ENCODE measurements around the gene C22orf31.

Gene C22orf31

GRCh38 chr22:29078869-29079207 lies 17.2 kb upstream of the C22orf31 start:
- TF ChIP-seq EZH2phosphoT487 (IDR thresholded peaks at IDR 0.05; ENCODE audit: low read length) (no peak), EZH2 (optimal IDR thresholded peaks at IDR 0.05; ENCODE audit: low read depth, low read length) (no peak), CTCF (IDR thresholded peaks at IDR 0.05; ENCODE audit: low read length) (no peak)
- Histone ChIP-seq H3K36me3 (replicated peaks; ENCODE audit: insufficient read depth, low read length) (no peaks in the 10 kb centered on the region), H3K4me1 (ENCODE audit: low read length) (no peaks in the 10 kb centered on the region), H3K9me2 (replicated peaks; ENCODE audit: insufficient read depth, low read length) (no peaks in the 10 kb centered on the region), H3K27me3 (replicated peaks; ENCODE audit: insufficient read depth, low read length) (no peaks in the 10 kb centered on the region), H3K9me3 (replicated peaks; ENCODE audit: insufficient read depth, low read length) (no peaks in the 10 kb centered on the region), H3F3A (ENCODE audit: insufficient read depth, low read length) (no peaks in the 10 kb centered on the region), H3K79me2 (ENCODE audit: low read length) (no peaks in the 10 kb centered on the region), H4K20me1 (ENCODE audit: insufficient read depth, low read length) (no peaks in the 10 kb centered on the region), H3K9ac (ENCODE audit: low read length) (no peak overlapping the region), H3K4me3 (ENCODE audit: low read length) (no peak overlapping the region), H2AFZ (ENCODE audit: low read length) (no peak overlapping the region), H3K4me2 (ENCODE audit: low read depth, low read length) (no peak overlapping the region), H3K27ac (ENCODE audit: low read length) (no peak overlapping the region)
- DNase-seq: no peak

GRCh38 chr22:29078036-29078868 lies 16.6 kb upstream of the C22orf31 start:
- no peaks in the 10 kb centered on the region for H3K79me2 ChIP-seq (ENCODE audit: low read length)
- no peaks in the 10 kb centered on the region for H3F3A ChIP-seq (ENCODE audit: insufficient read depth, low read length)
- H3K4me3 ChIP-seq (ENCODE audit: low read length): no peak overlapping the region
- H4K20me1 ChIP-seq (ENCODE audit: insufficient read depth, low read length): no peaks in the 10 kb centered on the region
- H3K4me2 ChIP-seq (ENCODE audit: low read depth, low read length): no peak overlapping the region
- H2AFZ ChIP-seq (ENCODE audit: low read length): no peak overlapping the region
- DNase-seq: no peak
- no peaks in the 10 kb centered on the region for H3K9me2 ChIP-seq (replicated peaks; ENCODE audit: insufficient read depth, low read length)
- no peaks in the 10 kb centered on the region for H3K27me3 ChIP-seq (replicated peaks; ENCODE audit: insufficient read depth, low read length)
- H3K9me3 ChIP-seq (replicated peaks; ENCODE audit: insufficient read depth, low read length): no peaks in the 10 kb centered on the region
- H3K9ac ChIP-seq (ENCODE audit: low read length): no peak overlapping the region
- H3K36me3 ChIP-seq (replicated peaks; ENCODE audit: insufficient read depth, low read length): no peaks in the 10 kb centered on the region
- H3K4me1 ChIP-seq (ENCODE audit: low read length): no peaks in the 10 kb centered on the region
- TF ChIP-seq EZH2 (optimal IDR thresholded peaks at IDR 0.05; ENCODE audit: low read depth, low read length) (no peak), CTCF (IDR thresholded peaks at IDR 0.05; ENCODE audit: low read length) (no peak)
- H3K27ac ChIP-seq (ENCODE audit: low read length): no peak overlapping the region

GRCh38 chr22:29074276-29074772 lies 12.7 kb upstream of the C22orf31 start:
- Histone ChIP-seq H3K9ac (ENCODE audit: low read length) (no peak overlapping the region), H3K9me3 (replicated peaks; ENCODE audit: insufficient read depth, low read length) (no peaks in the 10 kb centered on the region), H2AFZ (ENCODE audit: low read length) (no peak overlapping the region), H3K27ac (ENCODE audit: low read length) (no peak overlapping the region), H3K27me3 (replicated peaks; ENCODE audit: insufficient read depth, low read length) (no peaks in the 10 kb centered on the region), H3K36me3 (replicated peaks; ENCODE audit: insufficient read depth, low read length) (no peaks in the 10 kb centered on the region), H4K20me1 (ENCODE audit: insufficient read depth, low read length) (no peaks in the 10 kb centered on the region), H3K4me3 (ENCODE audit: low read length) (no peak overlapping the region), H3K4me2 (ENCODE audit: low read depth, low read length) (no peak overlapping the region), H3F3A (ENCODE audit: insufficient read depth, low read length) (peaks cover 9% of the 10 kb centered on the region), H3K9me2 (replicated peaks; ENCODE audit: insufficient read depth, low read length) (no peaks in the 10 kb centered on the region), H3K79me2 (ENCODE audit: low read length) (no peaks in the 10 kb centered on the region), H3K4me1 (ENCODE audit: low read length) (peaks cover 8% of the 10 kb centered on the region)
- TF ChIP-seq EZH2 (optimal IDR thresholded peaks at IDR 0.05; ENCODE audit: low read depth, low read length) (no peak), CTCF (IDR thresholded peaks at IDR 0.05; ENCODE audit: low read length) (no peak), EZH2phosphoT487 (IDR thresholded peaks at IDR 0.05; ENCODE audit: low read length) (no peak)
- no peak for DNase-seq

Data from MM.1S (cell line).